Epithelial cell of esophagus (primary cell): ENCODE results near the gene PLSCR3.

ENCODE experiments used
- DNase-seq: peaks from one replicate; pipeline ENCODE4 v3.0.0; 2010; ENCODE audit warnings: low read depth
- H3K4me3 ChIP-seq: 2 replicates; pipeline ENCODE4 v1.5.1; 2011; ENCODE audit warnings: mild to moderate bottlenecking, low read length, control low read depth
- TF ChIP-seq, protein P1 (sequence below): IDR thresholded peaks from 2 replicates; pipeline ENCODE4 v1.5.1; 2011; ENCODE audit warnings: low read depth, mild to moderate bottlenecking, low read length, control low read depth, inconsistent platforms; ENCODE audit not compliant: insufficient read depth; ENCODE audit errors: missing control alignments

PLSCR3 gene

GRCh38 chr17:7391307-7391706 lies 3.0 kb downstream of the PLSCR3 start:
- H3K4me3 ChIP-seq = no peak overlapping the region
- no peak for DNase-seq
- TF ChIP-seq, protein P1, sequence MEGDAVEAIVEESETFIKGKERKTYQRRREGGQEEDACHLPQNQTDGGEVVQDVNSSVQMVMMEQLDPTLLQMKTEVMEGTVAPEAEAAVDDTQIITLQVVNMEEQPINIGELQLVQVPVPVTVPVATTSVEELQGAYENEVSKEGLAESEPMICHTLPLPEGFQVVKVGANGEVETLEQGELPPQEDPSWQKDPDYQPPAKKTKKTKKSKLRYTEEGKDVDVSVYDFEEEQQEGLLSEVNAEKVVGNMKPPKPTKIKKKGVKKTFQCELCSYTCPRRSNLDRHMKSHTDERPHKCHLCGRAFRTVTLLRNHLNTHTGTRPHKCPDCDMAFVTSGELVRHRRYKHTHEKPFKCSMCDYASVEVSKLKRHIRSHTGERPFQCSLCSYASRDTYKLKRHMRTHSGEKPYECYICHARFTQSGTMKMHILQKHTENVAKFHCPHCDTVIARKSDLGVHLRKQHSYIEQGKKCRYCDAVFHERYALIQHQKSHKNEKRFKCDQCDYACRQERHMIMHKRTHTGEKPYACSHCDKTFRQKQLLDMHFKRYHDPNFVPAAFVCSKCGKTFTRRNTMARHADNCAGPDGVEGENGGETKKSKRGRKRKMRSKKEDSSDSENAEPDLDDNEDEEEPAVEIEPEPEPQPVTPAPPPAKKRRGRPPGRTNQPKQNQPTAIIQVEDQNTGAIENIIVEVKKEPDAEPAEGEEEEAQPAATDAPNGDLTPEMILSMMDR = no peak

DNA sequence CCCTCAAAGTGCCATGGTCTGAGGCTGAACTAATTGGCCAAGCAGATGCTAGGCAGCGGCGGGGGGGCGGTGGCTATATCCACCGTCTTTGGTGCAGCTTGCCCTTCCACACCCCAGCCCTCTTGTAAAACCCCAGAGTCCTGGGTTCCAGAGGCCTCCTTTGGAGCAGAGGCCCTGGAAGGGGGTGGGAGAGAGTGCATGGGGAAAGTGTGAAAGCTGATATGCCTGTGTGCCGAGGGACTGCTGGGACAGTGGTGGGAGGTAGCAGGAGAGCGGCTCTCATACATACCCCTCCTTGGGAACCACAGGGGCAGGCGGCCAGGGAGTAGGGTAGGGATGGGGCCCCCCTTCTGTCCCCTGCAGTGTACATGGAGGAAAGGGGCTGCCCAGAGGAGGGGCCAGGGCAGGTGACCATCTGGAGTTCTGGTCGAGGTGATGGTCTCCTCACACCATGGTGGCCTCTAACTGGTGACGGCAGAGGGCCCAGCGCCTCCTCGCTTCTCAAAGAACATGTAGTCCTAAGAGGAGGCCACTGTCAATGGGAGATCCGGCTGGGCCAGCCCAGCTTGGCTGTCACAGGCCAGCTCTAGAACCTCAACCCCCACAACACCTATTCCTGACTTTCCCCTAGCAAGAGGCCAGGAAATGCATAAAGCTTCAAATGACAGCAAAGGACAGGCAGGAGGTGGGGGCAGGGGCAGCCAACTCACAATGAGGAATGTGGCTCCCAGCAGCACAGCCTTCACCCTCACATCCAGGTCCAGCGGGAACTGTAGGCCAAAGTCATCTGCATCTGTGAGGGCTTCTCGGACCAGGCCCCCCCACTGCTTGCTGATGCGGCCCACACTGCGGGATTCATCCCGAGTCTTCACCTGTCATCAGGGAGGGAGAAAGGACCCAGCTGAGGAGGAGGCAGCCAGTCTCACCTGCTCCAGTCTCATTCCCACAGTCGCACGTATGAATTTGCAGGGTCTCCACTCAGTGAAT lies 4.1 kb downstream of the PLSCR3 start:
- TF ChIP-seq, protein P1 = no peak
- no peak for DNase-seq
- H3K4me3 ChIP-seq = no peak overlapping the region

GRCh38 chr17:7388856-7389255 lies 5.5 kb downstream of the PLSCR3 start:
- DNase-seq = no peak
- no peak overlapping the region for H3K4me3 ChIP-seq
- TF ChIP-seq, protein P1 = no peak

DNA sequence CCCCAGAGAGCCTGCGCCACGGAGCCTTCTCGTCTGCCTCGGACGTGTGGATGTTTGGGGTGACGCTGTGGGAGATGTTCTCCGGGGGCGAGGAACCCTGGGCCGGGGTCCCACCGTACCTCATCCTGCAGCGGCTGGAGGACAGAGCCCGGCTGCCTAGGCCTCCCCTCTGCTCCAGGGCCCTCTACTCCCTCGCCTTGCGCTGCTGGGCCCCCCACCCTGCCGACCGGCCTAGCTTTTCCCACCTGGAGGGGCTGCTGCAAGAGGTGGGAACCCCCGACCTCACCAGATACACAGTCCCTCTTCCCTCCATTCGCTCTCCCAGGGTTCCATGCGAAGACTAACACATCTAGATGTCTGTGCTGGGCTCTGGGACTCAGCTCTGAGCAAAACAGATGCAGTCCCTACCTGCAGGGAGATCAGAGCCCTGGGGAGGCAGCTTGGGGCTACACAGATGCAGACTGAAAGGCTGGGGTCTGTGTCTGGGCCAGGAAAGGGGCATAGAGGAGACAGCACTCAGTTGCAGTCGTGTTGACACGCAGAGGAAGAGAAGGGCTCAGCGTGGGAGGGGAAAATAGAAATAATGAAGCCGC lies 9.7 kb downstream of the PLSCR3 start:
- TF ChIP-seq, protein P1 = no peak
- no peak overlapping the region for H3K4me3 ChIP-seq
- DNase-seq = no peak

DNA sequence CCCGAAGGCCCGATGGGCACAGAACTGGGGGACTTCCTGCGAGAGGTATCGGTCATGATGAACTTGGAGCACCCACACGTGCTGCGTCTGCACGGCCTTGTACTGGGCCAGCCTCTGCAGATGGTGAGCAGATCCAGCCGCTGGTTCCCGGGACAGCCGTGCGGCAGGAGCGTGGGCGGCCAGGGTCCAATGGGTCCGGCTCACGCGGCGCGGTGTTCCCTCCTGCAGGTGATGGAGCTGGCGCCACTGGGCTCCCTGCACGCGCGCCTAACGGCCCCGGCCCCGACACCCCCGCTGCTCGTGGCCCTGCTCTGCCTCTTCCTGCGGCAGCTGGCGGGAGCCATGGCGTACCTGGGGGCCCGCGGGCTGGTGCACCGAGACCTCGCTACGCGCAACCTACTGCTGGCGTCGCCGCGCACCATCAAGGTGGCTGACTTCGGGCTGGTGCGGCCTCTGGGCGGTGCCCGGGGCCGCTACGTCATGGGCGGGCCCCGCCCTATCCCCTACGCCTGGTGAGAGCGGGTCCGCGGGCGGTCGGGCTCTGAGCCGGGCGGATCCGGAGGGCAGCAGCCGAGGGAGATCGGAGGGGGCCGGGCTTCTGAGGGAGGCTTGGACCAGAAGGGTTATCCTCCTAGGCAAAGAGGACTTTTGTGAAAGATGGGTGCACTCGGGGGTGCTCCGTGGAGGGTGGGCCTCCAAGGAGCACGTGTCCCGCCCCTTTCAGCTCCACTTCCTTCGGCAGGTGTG lies 10.4 kb downstream of the PLSCR3 start:
- no peak overlapping the region for H3K4me3 ChIP-seq
- DNase-seq = peak; percentile 39
- TF ChIP-seq, protein P1 = no peak

DNA sequence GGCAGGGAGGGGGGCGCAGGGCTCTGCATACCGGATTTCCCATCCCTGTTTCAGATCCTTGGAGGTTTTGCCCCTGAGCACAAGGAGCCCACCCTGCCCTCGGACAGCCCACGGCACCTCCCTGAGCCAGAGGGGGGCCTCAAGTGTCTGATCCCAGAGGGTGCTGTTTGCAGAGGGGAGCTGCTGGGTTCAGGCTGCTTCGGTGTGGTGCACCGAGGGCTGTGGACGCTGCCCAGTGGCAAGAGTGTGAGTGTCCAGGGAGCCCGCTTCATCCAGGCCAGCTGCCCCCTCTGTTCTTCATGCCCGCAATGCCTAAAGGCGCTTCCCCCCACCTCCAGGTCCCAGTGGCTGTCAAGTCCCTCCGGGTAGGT lies 11.0 kb downstream of the PLSCR3 start:
- no peak for DNase-seq
- no peak overlapping the region for H3K4me3 ChIP-seq
- TF ChIP-seq, protein P1 = no peak
